Measurements from ENCODE around the gene LRRC27. TPM values are rescaled to one million over a fixed set of nuclear protein-coding genes. Genes with fewer than 3 reads are reported as not detected.

Gene LRRC27
- total RNA-seq, 2 experiments from 2014 or later, result 2.4 to 2.8 TPM

DNA sequence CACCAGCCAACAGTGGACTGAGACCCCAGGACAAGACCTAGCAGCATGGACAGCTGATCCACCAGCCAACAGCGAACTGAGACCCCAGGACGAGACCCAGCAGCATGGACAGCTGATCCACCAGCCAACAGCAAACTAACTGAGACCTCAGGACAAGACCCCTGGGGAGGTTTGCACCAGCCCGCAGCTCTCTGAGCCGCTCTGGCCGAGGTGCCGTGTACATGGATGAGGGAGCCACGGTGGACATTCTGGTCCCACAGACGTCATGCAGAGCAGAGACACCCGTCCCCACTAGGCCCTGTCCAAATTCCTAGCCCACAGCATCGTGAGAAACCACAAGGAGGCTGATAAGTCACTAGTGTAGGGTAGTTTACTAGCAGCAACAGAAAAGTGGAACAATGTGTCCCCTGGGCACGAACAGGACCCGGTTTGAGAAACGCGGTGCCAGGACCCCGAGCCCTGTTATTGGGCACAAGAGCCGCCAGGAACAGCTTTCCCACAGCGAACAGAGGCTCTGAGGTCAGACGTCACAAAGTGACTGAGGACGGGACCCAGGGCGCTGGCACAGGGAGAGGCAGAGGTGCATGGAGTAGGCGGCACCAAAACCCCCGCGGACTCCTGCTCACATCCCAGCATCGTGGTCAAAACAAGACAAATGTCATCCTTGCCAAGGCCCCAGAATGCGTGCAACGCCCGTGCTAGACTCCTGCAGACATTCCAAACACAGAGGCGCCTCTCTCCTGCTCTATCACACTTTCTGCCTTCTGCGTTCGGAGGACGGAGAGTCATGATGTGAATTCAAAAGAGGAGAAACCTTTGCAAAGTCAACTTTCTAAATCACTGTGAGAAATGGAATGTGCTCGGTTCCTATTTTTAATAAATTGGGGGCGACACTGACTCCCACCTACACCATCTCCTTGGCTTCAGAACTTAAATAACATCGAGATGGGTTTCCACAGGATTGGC is 32.3 kb upstream of the LRRC27 start:
- peaks cover 6% of the 10 kb centered on the region for H3K4me1 ChIP-seq (ENCODE audit: insufficient read depth, low read length)
- H3K27me3 Mint-ChIP-seq, result no peaks in the 10 kb centered on the region
- TF ChIP-seq CTCF (IDR thresholded peaks at IDR 0.05), result no peak
- H3K36me3 ChIP-seq (ENCODE audit: insufficient read depth, low read length), result no peaks in the 10 kb centered on the region
- H3K27me3 ChIP-seq (ENCODE audit: control insufficient read depth in 1 of 2, insufficient read depth in 2 of 2, low read length in 2 of 2), result no peaks in the 10 kb centered on the region
- H3K36me3 Mint-ChIP-seq (ENCODE audit: low read depth), result no peaks in the 10 kb centered on the region
- ChIA-PET CTCF (no interaction called here), POLR2A (no interaction called here)
- H3K27ac Mint-ChIP-seq, result no peak overlapping the region
- DNase-seq, result no peak
- H3K27ac ChIP-seq (ENCODE audit: low read depth in 1 of 2, low read length in 2 of 2), result no peak overlapping the region
- no peaks in the 10 kb centered on the region for H3K9me3 ChIP-seq (ENCODE audit: control insufficient read depth in 1 of 2, insufficient read depth in 1 of 2, low read length in 2 of 2)
- no peak overlapping the region for H3K4me3 ChIP-seq (ENCODE audit: low read length)
- no peak overlapping the region for H3K4me3 Mint-ChIP-seq
- intact Hi-C loops (cut with DNase I, micrococcal nuclease), result loop anchor here in 1 of 2 experiments (10.0 kb wide), 1 partner anchor 965 kb away; no protein-coding TSS in a partner anchor
- no peaks in the 10 kb centered on the region for H3K9me3 Mint-ChIP-seq
- H3K4me1 Mint-ChIP-seq (ENCODE audit: low read depth), result peaks cover 4% of the 10 kb centered on the region
- ATAC-seq (ENCODE audit: poor library complexity), result no peak

DNA sequence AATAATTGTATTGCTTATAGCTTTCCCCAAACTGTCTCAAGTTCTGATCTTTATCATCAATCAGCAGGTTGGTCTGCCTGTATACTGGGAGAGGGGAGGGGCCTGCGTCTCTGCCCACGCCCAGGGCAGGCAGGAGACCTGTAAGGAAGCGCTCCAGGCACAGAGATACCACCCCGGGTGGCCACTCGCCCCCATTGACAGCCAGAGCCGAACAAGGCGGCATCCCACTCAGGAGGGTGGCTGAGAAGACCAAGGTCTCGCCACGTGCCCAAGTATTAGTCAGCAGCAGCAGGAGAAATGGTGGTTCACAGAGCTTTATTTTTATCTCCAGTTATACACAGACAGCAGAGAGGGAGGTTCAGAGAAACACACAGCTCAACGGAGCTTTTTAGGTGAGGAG is 31.4 kb upstream of the LRRC27 start:
- ATAC-seq (ENCODE audit: poor library complexity) (no peak), DNase-seq (no peak)
- Mint-ChIP-seq H3K4me3 (no peak overlapping the region), H3K4me1 (ENCODE audit: low read depth) (peaks cover 4% of the 10 kb centered on the region), H3K27ac (no peak overlapping the region), H3K27me3 (no peaks in the 10 kb centered on the region), H3K36me3 (ENCODE audit: low read depth) (no peaks in the 10 kb centered on the region), H3K9me3 (no peaks in the 10 kb centered on the region)
- no peak for TF ChIP-seq CTCF (IDR thresholded peaks at IDR 0.05)
- Histone ChIP-seq H3K4me3 (ENCODE audit: low read length) (no peak overlapping the region), H3K9me3 (ENCODE audit: control insufficient read depth in 1 of 2, insufficient read depth in 1 of 2, low read length in 2 of 2) (no peaks in the 10 kb centered on the region), H3K36me3 (ENCODE audit: insufficient read depth, low read length) (no peaks in the 10 kb centered on the region), H3K27me3 (ENCODE audit: control insufficient read depth in 1 of 2, insufficient read depth in 2 of 2, low read length in 2 of 2) (no peaks in the 10 kb centered on the region), H3K27ac (ENCODE audit: low read depth in 1 of 2, low read length in 2 of 2) (no peak overlapping the region), H3K4me1 (ENCODE audit: insufficient read depth, low read length) (peaks cover 6% of the 10 kb centered on the region)
- intact Hi-C loops (cut with DNase I, micrococcal nuclease), result loop anchor here in 1 of 2 experiments (10.0 kb wide), 1 partner anchor 964 kb away; no protein-coding TSS in a partner anchor
- POLR2A ChIA-PET, result no interaction called here
- CTCF ChIA-PET, result no interaction called here

- ChIA-PET POLR2A (no interaction called here), CTCF (no interaction called here)
- no peak for ATAC-seq (ENCODE audit: poor library complexity)
- Histone ChIP-seq H3K4me3 (ENCODE audit: low read length) (no peak overlapping the region), H3K27ac (ENCODE audit: low read depth in 1 of 2, low read length in 2 of 2) (no peak overlapping the region), H3K27me3 (ENCODE audit: control insufficient read depth in 1 of 2, insufficient read depth in 2 of 2, low read length in 2 of 2) (no peaks in the 10 kb centered on the region), H3K9me3 (ENCODE audit: control insufficient read depth in 1 of 2, insufficient read depth in 1 of 2, low read length in 2 of 2) (no peaks in the 10 kb centered on the region), H3K36me3 (ENCODE audit: insufficient read depth, low read length) (no peaks in the 10 kb centered on the region), H3K4me1 (ENCODE audit: insufficient read depth, low read length) (peaks cover 12% of the 10 kb centered on the region)
- no peak for TF ChIP-seq CTCF (IDR thresholded peaks at IDR 0.05)
- Mint-ChIP-seq H3K4me3 (no peak overlapping the region), H3K4me1 (ENCODE audit: low read depth) (peaks cover 13% of the 10 kb centered on the region), H3K27ac (no peak overlapping the region), H3K36me3 (ENCODE audit: low read depth) (no peaks in the 10 kb centered on the region), H3K27me3 (no peaks in the 10 kb centered on the region), H3K9me3 (no peaks in the 10 kb centered on the region)
- no peak for DNase-seq
- intact Hi-C loops (cut with DNase I, micrococcal nuclease), result loop anchor here in 1 of 2 experiments (10.0 kb wide), 1 partner anchor 963 kb away; no protein-coding TSS in a partner anchor
These were observed 30.3 kb upstream of the LRRC27 start for GRCh38 chr10:132301371-132302330.
